HG02885 (cell line): ENCODE data around the gene GNAO1.
A peak's percentile ranks its signal among the peaks of the same experiment; 100 is the strongest.

Experiments used
- ATAC-seq: cut with Tn5 transposase; IDR thresholded peaks from one replicate; pipeline ENCODE4 v1.9.1; 2021; ENCODE audit warnings: mild to moderate bottlenecking; ENCODE audit not compliant: unreplicated experiment, poor library complexity

The GNAO1 gene

GRCh38 chr16:56303880-56304279 lies 112.6 kb downstream of the GNAO1 start:
- no peak for ATAC-seq

GRCh38 chr16:56305956-56306565 lies 114.8 kb downstream of the GNAO1 start:
- no peak for ATAC-seq

GRCh38 chr16:56306690-56307533 lies 115.6 kb downstream of the GNAO1 start:
- ATAC-seq: no peak

GRCh38 chr16:56307534-56307873 lies 116.2 kb downstream of the GNAO1 start:
- no peak for ATAC-seq

- no peak for ATAC-seq
Measured at GRCh38 chr16:56309008-56309407, 117.7 kb downstream of the GNAO1 start.

GRCh38 chr16:56310690-56311089 lies 119.4 kb downstream of the GNAO1 start:
- no peak for ATAC-seq

- ATAC-seq: no peak
Measured at GRCh38 chr16:56311208-56312027, 120.1 kb downstream of the GNAO1 start.

GRCh38 chr16:56312028-56312300 lies 120.7 kb downstream of the GNAO1 start:
- ATAC-seq: no peak

- no peak for ATAC-seq
Measured at GRCh38 chr16:56312556-56312955, 121.3 kb downstream of the GNAO1 start.

- ATAC-seq: no peak
Measured at GRCh38 chr16:56314244-56314850, 123.1 kb downstream of the GNAO1 start.

- no peak for ATAC-seq
Measured at GRCh38 chr16:56315955-56316354, 124.7 kb downstream of the GNAO1 start.

GRCh38 chr16:56316545-56316944 lies 125.3 kb downstream of the GNAO1 start:
- no peak for ATAC-seq

GRCh38 chr16:56317998-56318826 lies 126.9 kb downstream of the GNAO1 start:
- ATAC-seq: peak; percentile 94

GRCh38 chr16:56318827-56319140 lies 127.5 kb downstream of the GNAO1 start:
- ATAC-seq: no peak

GRCh38 chr16:56319376-56319775 lies 128.1 kb downstream of the GNAO1 start:
- no peak for ATAC-seq

GRCh38 chr16:56320056-56320455 lies 128.8 kb downstream of the GNAO1 start:
- ATAC-seq: no peak

- ATAC-seq: no peak
Measured at GRCh38 chr16:56320811-56321558, 129.7 kb downstream of the GNAO1 start.

- ATAC-seq: no peak
Measured at GRCh38 chr16:56321571-56321970, 130.3 kb downstream of the GNAO1 start.

- no peak for ATAC-seq
Measured at GRCh38 chr16:56324406-56324805, 133.1 kb downstream of the GNAO1 start.

- ATAC-seq: no peak
Measured at GRCh38 chr16:56325956-56326355, 134.7 kb downstream of the GNAO1 start.
